ENCODE results near the gene GTF2H4. TPM values are rescaled to one million over a fixed set of nuclear protein-coding genes. Genes with fewer than 3 reads are reported as not detected.

GTF2H4 gene
- total and polyA plus RNA-seq, 9 donors = 5.6 to 43.9 (median 25.0) TPM

DNA sequence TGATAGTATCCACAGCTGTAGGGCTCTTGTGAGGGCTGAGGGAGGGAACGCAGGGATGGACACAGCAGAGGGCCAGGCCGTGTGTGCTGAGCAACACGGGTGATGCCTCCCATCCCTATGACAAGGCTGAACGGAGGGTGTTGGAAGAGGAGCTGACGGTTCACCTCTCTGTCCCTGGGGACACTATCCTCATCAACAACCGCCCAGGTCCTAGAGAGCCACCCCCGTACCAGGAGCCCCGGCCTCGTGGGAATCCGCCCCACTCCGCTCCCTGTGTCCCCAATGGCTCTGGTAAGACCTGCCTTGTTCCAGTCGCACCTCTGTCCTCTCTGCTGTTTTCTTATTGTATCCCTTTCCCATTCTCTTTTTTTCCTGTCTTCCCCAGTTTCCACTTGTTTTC is 13.6 kb upstream of the GTF2H4 start:
- H3K4me3 ChIP-seq = no peak overlapping the region
- DNase-seq = peak in 1 of 5 donors; percentile 11
- WGBS, 3 donors = 86 to 88% (median 87%) methylated on average over 12 of the region's 12 CpGs
- H3K27ac ChIP-seq = no peak overlapping the region
- no peaks in the 10 kb centered on the region for H3K36me3 ChIP-seq
- H3K4me1 ChIP-seq (ENCODE audit: insufficient read depth) = no peaks in the 10 kb centered on the region
- TF ChIP-seq, protein P1, sequence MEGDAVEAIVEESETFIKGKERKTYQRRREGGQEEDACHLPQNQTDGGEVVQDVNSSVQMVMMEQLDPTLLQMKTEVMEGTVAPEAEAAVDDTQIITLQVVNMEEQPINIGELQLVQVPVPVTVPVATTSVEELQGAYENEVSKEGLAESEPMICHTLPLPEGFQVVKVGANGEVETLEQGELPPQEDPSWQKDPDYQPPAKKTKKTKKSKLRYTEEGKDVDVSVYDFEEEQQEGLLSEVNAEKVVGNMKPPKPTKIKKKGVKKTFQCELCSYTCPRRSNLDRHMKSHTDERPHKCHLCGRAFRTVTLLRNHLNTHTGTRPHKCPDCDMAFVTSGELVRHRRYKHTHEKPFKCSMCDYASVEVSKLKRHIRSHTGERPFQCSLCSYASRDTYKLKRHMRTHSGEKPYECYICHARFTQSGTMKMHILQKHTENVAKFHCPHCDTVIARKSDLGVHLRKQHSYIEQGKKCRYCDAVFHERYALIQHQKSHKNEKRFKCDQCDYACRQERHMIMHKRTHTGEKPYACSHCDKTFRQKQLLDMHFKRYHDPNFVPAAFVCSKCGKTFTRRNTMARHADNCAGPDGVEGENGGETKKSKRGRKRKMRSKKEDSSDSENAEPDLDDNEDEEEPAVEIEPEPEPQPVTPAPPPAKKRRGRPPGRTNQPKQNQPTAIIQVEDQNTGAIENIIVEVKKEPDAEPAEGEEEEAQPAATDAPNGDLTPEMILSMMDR (IDR thresholded peaks at IDR 0.05) = no peak
- H3K27me3 ChIP-seq = no peaks in the 10 kb centered on the region
- H3K9me3 ChIP-seq = no peaks in the 10 kb centered on the region
- intact Hi-C loops (cut with DNase I) = no loop called here

DNA sequence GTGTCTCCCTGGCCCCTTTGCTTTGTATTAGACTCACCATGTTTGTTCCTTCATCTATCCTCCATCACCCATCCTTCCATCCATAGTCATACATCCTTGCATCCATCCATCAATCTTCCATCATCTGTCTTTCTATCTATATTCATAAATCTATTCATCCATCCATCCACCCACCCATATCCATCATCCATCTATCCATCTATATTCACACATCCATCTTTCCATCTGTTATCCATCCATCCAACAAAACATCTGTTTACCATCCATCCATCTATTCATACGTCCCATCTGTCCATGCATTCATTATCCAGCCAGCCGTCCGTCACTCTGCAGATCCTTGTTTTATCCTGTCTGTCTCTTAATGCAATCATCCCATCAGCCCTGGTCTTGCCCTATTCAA is 13.1 kb upstream of the GTF2H4 start:
- H3K27me3 ChIP-seq = no peaks in the 10 kb centered on the region
- no peak overlapping the region for H3K4me3 ChIP-seq
- H3K36me3 ChIP-seq = no peaks in the 10 kb centered on the region
- 90 to 93% (median 92%) methylated on average over 3 of the region's 3 CpGs for WGBS, 3 donors
- DNase-seq = no peak
- H3K27ac ChIP-seq = no peak overlapping the region
- no peaks in the 10 kb centered on the region for H3K9me3 ChIP-seq
- intact Hi-C loops (cut with DNase I) = no loop called here
- H3K4me1 ChIP-seq (ENCODE audit: insufficient read depth) = no peaks in the 10 kb centered on the region
- TF ChIP-seq EP300 (IDR thresholded peaks at IDR 0.05) = no peak
- TF ChIP-seq POLR2A (IDR thresholded peaks at IDR 0.05) = no peak
- TF ChIP-seq, protein P1 (IDR thresholded peaks at IDR 0.05) = no peak

DNA sequence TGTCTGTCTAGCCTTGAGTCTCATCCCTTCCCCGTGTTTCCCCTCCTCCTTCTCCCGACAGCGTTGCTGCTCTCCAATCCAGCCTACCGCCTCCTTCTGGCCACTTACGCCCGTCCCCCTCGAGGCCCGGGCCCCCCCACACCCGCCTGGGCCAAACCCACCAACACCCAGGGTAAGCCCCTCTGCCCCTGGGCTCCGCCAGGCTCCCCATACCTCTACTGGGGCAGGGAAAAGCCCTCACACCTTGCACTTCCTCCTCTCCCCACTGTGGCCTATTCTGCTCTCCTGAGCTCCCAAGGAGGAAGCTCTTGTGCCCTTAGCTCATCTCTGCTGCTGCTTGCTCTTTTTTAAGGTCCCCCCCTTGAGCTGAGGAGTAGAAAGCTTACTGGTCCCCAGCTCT is 12.7 kb upstream of the GTF2H4 start:
- no peaks in the 10 kb centered on the region for H3K4me1 ChIP-seq (ENCODE audit: insufficient read depth)
- no peaks in the 10 kb centered on the region for H3K27me3 ChIP-seq
- peak in 2 of 5 donors; percentile 12 to 19 for DNase-seq
- H3K4me3 ChIP-seq = no peak overlapping the region
- 71 to 78% (median 77%) methylated on average over 10 of the region's 10 CpGs for WGBS, 3 donors
- TF ChIP-seq POLR2A (IDR thresholded peaks at IDR 0.05) (no peak), EP300 (IDR thresholded peaks at IDR 0.05) (no peak)
- TF ChIP-seq, protein P1 (IDR thresholded peaks at IDR 0.05) = no peak
- no peaks in the 10 kb centered on the region for H3K36me3 ChIP-seq
- H3K9me3 ChIP-seq = no peaks in the 10 kb centered on the region
- intact Hi-C loops (cut with DNase I) = no loop called here
- no peak overlapping the region for H3K27ac ChIP-seq

DNA sequence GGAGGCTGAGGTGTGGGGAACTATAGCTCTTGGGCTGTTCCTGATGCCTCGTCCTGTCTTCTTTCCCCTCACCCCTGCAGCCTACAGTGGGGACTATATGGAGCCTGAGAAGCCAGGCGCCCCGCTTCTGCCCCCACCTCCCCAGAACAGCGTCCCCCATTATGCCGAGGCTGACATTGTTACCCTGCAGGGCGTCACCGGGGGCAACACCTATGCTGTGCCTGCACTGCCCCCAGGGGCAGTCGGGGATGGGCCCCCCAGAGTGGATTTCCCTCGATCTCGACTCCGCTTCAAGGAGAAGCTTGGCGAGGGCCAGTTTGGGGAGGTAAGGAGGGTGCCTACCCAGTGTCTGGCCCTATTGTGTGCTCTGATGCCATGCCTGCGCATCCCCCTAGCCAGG is 11.5 kb upstream of the GTF2H4 start:
- H3K36me3 ChIP-seq = no peaks in the 10 kb centered on the region
- intact Hi-C loops (cut with DNase I) = no loop called here
- WGBS, 3 donors = 90 to 95% (median 94%) methylated on average over 13 of the region's 13 CpGs

More for the DNA sequence above, 11.5 kb upstream of the GTF2H4 start:
- Histone ChIP-seq H3K4me1 (ENCODE audit: insufficient read depth) (no peaks in the 10 kb centered on the region), H3K4me3 (no peak overlapping the region), H3K9me3 (no peaks in the 10 kb centered on the region), H3K27ac (no peak overlapping the region), H3K27me3 (no peaks in the 10 kb centered on the region)
- DNase-seq = peak in 1 of 5 donors; percentile 15
- TF ChIP-seq POLR2A (IDR thresholded peaks at IDR 0.05) (no peak), EP300 (IDR thresholded peaks at IDR 0.05) (no peak)
- TF ChIP-seq, protein P1 (IDR thresholded peaks at IDR 0.05) = no peak

All from ovary (tissue), 9 donors.